NCI-H524 (cell line): ENCODE measurements around the gene PICK1.
"Not testable (repeated sequence)": the region's sequence is repeated elsewhere in the genome, so short reads cannot be mapped to it uniquely, and the experiment has no call there.

Experiments used
- DNase-seq, 2 experiments: peaks; one replicate each; lab custom pipeline; 2025; lab: John Stamatoyannopoulos, UW

PICK1 gene

DNA sequence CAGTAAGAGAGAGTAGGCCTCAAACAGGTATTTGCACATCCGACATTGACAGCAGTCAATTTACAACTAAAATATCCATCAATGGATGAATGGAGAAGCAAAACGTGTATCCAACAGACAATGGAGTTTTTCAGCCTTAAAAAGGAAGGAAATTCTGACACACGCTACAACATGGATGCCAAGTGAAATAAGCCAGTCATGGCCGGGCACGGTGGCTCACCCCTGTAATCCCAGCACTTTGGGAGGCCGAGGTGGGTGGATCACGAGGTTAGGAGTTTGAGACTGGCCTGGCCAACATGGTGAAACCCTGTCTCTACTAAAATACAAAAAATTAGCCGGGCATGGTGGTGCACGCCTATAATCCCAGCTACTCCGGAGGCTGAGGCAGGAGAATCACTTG, 60.4 kb downstream of the PICK1 start:
- not testable (repeated sequence) for DNase-seq

DNA sequence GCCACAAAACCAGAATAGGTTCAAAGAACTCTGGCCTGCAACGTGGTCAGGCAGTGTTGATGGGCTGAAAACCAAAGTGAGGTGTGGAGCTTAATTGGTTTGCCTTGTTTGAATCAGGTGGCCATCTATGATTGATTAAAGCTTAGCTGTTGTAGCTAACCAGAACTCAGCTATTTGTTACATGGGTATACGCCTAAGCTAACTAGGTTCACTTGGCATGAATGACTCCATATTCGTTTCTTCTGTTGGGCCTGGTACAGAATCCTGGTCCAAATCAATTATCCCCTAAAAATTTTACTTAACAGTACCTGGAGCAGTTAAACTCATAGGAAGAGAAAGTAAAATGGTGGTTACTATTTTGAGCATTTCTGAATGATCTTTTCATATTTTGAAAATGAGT, 61.0 kb downstream of the PICK1 start:
- no peak for DNase-seq

DNA sequence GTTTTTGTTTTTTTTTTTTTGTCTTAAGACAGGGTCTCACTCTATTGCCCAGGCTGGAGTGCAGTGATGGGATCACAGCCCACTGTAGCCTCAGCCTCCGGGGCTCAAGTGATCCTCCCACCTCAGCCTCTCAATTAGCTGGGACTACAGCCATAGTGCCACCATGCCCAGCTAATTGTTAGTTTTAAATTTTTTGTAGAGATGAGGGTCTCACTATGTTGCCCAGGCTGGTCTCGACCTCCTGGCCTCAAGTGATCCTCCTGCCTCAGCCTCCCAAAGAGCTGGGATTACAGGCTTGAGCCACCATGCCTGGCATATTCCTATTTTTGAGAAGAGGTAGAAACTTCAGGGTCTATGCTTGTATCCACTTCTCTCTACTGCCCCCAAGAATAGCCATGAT, 61.5 kb downstream of the PICK1 start:
- DNase-seq = not testable (repeated sequence)

DNA sequence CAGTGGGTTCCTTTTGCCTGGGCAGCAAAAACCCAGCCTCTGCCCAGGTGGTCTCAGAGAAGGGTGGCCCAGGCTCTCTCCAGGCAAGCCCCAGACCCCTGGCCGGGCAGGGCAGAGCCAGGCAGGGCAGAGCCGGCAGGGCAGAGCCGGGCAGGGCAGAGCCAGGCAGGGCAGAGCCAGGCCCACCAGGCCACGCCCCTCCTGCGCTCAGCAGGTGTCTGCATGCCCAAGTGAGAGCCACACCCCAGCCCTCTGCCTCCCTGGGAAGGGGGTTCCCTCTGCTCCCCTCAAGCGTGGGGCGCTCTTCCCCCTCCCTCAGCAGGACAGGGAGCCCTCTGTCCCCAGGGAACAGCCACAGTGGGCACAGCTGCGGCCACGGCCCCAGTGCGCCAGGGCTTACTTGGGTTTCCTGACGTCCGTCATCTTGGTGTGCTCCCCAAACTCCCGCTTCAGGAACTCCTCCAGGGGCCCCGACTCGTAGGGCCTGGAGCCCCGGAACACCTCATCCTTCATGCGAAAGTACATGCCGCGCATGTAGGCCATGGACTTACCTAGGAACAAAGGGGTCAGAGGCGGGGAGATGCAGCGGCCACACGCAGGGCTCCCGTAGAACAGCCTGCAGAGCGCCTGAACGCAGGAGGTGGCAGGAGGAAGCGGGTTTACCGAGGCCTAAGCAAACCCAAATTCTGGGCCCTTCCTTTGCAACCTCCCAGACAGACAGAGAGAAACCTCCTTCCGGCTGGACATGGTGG, 63.3 kb downstream of the PICK1 start:
- no peak for DNase-seq

DNA sequence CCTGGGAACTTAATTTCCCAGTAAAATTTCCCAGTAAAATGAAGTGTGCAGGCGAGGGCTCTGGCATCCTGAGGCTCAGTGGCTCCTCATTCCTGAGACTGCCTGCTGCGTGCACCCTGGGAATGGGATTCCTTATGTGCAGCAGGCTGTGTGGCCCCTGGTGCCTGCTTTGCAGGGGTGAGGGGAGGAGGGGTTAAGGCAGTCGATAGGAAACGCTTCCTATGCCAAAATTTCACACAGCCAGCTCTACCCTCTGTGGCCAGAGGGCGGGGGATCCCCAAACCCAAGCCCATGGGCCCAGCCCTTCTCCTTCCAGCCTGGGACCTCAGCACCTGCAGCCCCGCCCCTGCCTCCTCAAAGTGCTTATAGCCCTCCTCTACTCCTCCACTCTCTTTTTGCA, 65.4 kb downstream of the PICK1 start:
- DNase-seq = no peak

DNA sequence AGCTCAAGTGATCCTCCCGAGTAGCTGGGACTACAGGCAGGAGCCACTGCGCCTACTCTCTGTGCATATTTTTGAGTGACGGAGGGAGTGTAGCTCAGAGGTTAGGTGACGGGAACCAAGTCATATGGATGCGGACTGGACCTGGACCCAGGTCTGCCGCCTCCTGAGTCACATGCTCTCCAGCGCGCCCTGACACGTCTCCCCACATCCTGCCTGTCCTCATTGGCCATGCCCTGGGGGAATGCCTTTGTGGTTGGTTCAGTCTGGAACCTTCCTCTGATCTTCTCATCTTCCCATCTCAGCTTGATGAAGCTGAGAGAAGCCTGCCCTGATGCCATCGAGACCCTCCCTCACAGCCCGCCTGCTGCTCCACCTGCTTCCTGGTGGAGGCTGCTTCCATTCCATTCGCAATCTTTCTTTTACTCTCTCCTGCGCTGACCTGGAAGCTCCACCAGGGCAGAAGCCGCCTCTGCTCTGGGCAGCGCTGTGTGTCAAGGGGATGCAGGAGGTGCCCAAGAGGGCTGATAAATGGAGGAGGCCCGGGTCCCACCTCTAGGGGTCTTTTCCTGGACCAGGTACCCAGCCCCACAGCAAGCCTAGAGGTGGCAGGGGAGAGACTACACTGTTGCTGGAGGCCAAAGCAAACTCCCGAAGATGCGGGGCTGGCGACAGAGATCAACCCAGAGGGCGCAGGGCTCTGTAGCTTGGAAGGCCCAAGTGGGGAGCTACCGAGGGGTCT, 67.2 kb downstream of the PICK1 start:
- no peak for DNase-seq

DNA sequence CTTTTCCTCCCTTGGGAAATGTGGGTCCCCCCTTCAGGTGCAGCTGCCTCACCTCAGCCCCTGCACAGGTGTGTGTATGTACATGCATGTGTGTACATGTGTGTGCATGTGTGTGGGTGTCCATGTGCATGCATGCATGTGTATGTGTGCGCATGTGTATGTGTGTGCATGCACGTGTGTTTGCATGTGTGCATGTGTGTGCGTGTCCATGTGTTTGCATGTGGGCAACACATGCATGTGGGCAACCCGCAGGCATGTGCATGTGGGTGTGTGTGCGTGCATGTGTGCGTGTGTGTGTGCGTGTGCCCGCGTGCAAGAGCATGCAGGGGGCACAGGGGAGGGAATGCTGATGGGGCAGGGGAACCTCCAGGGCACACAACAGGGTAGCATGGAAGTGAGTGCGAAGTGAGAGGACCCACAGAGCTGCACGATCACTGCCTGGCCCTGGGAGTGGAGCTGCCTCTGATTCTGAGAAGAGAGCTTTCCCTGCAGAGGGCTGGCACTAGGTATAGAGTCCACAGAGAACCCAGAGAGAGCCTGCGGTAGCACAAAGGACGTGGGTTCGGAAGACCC, 67.9 kb downstream of the PICK1 start:
- no peak for DNase-seq
